Right lobe of liver (tissue), 6 donors: ENCODE data around the gene RAB11FIP3. TPM values are rescaled to one million over a fixed set of nuclear protein-coding genes. Genes with fewer than 3 reads are reported as not detected.

Experiments used
- ATAC-seq, 4 donors: fragments of 200-7000 bp; cut with Tn5 transposase; one replicate each; pipeline ENCODE4 v1.9.1; 2020; ENCODE audit warnings: mild to moderate bottlenecking in 4 of 4, moderate library complexity in 4 of 4
- DNase-seq, 3 donors: peaks; one replicate each; pipeline ENCODE4 v3.0.0-alpha.2; 2020
- H3K27ac ChIP-seq, 3 donors: fragments of 200-600 bp; one replicate each; pipeline ENCODE4 v1.8.0; 2022
- H3K27me3 ChIP-seq, 2 donors: fragments of 200-600 bp; one replicate each; pipeline ENCODE4 v1.8.0; 2022
- H3K36me3 ChIP-seq, 4 donors: fragments of 200-600 bp; sonication (generic) in 1 of 4; one replicate each; pipeline versions ENCODE4 v1.5.1 to v1.8.0; 2017 to 2022; ENCODE audit warnings: control low read depth in 1 of 4
- H3K4me1 ChIP-seq, 4 donors: fragments of 200-600 bp; sonication (generic) in 1 of 4; one replicate each; pipeline versions ENCODE4 v1.5.1 to v1.8.0; 2017 to 2022; ENCODE audit warnings: control low read depth in 1 of 4
- H3K4me3 ChIP-seq, 3 donors: fragments of 200-600 bp; one replicate each; pipeline ENCODE4 v1.8.0; 2022
- H3K9me3 ChIP-seq, 4 donors: fragments of 200-600 bp; sonication (generic) in 1 of 4; one replicate each; pipeline versions ENCODE4 v1.5.1 to v1.8.0; 2017 to 2022; ENCODE audit warnings: control low read depth in 1 of 4
- CTCF ChIP-seq, 4 donors: fragments of 200-600 bp in 3 of 4; fragments of 450-650 bp in 1 of 4; IDR thresholded peaks; one replicate each; pipeline versions ENCODE4 v1.5.1 to v1.8.0; 2016 to 2022; ENCODE audit warnings: antibody characterized with exemption in 4 of 4, mild to moderate bottlenecking in 2 of 4
- POLR2A ChIP-seq: fragments of 450-650 bp; IDR thresholded peaks from one replicate; pipeline ENCODE4 v1.6.1; 2017; ENCODE audit warnings: antibody characterized with exemption, mild to moderate bottlenecking
- WGBS: methylation state at CpG from one replicate; pipeline ENCODE4 v1.1.6; 2018; ENCODE audit warnings: low coverage, low lambda C conversion rate; ENCODE audit not compliant: insufficient coverage; ENCODE audit errors: missing lambda C conversion rate; 5-methylcytosine and 5-hydroxymethylcytosine counted together
- intact Hi-C, 2 donors: fragments of 100-400 bp; cut with DNase I; formaldehyde crosslinking; loops; one replicate each; pipeline versions ENCODE4 v1.11.2 to v1.14.1; 2022
- total RNA-seq, 6 experiments: library from RNA; depleted of rRNA in 2 of 6; stranded (reverse); fragments of >200 nt in 2 of 6; fragmentation: NEBNext Ultra II Directional in 3 of 6; extraction: Animal tissue kit (Norgen Biotek cat#: 25700) in 3 of 6; gene quantifications; one replicate each; pipeline versions ENCODE4 v1.1.0 to v1.2.4, GENCODE V29; 2016 to 2023
- donor health status: DM: no; HTN: yes; CAD: no.
- donor health status: DM: no; HTN: no; CAD: no.
- donor health status: DM: no; HTN: no; CAD: no.
- donor health status: DM: no; HTN: yes; CAD: no.
- donor health status: DM: no; HTN: yes; CAD: no.

RAB11FIP3 gene
- total RNA-seq, 6 experiments from 2014 or later, result 19.5 to 38.3 (median 25.5) TPM

DNA sequence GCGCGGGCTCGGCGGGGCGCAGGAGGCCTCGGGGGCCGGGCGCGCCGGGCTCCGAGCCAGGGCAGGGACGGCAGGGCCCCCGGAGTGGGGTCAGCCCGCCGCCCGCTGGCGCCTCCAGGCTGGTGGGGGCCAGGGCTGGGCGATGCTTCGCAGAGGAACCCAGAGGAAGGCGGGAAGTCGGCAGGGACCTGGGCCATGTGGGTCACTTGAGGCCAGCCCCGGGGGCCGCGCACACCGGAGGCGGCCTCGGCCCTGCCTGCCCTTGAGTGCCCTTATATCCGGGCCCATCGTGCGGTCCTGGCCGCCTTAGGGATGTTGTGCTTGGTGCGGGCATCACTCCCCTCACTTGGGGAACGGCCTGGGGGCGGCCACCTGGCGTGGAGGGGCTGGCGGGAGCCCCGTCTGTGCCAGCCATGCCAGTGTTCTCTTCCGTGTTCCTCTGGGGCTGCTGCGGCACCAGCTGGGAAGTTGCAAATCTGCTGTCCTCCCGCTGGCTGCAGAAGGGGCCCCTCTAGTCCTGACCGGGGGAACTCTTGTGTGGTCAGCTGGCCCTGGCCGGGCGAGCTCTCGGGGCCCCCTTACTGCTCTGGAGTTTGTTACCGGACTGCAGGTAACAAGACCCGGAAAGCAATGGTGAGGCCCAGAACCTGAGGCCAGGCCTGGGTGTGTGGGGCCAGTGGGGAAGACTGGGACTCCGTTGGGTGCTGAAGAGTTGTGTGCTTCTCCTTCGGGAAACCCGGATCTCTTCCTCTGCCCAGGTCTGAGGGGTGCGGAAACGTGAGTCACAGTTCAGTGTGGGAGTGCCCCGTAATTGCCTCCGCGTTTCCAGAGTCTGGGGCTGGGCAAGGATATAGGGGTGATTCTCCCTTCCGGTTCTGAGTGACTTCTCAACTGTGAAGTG, 102.9 kb downstream of the RAB11FIP3 start:
- DNase-seq, result no peak
- Histone ChIP-seq H3K4me1 (peaks cover 0 to 32% (median 15%) of the 10 kb centered on the region in 4 donors), H3K9me3 (no peaks in the 10 kb centered on the region), H3K27me3 (no peaks in the 10 kb centered on the region), H3K36me3 (no peaks in the 10 kb centered on the region), H3K27ac (peak overlapping the region; percentile 21 to 99 (median 65)), H3K4me3 (peak overlapping the region; percentile 75 to 90 (median 79))
- intact Hi-C loops, result no loop called here
- TF ChIP-seq POLR2A (no peak), CTCF (IDR thresholded peaks at IDR 0.05) (no peak)
- WGBS, result 6% methylated on average over 6 of the region's 55 CpGs
- ATAC-seq, result peak in 2 of 4 donors; percentile 2 to 6

GRCh38 chr16:529012-529575, 103.6 kb downstream of the RAB11FIP3 start:
- Histone ChIP-seq H3K27me3 (no peaks in the 10 kb centered on the region), H3K4me1 (peaks cover 0 to 38% (median 17%) of the 10 kb centered on the region in 4 donors), H3K36me3 (no peaks in the 10 kb centered on the region), H3K9me3 (no peaks in the 10 kb centered on the region), H3K27ac (peak overlapping the region in 1 of 3 donors; percentile 65), H3K4me3 (peak overlapping the region; percentile 75 to 90 (median 79))
- WGBS, result 31% methylated on average over 3 of the region's 12 CpGs
- intact Hi-C loops, result no loop called here
- DNase-seq (no peak), ATAC-seq (no peak)
- TF ChIP-seq POLR2A (no peak), CTCF (IDR thresholded peaks at IDR 0.05) (no peak)

GRCh38 chr16:530111-530817, 104.8 kb downstream of the RAB11FIP3 start:
- Histone ChIP-seq H3K27ac (no peak overlapping the region), H3K4me1 (peaks cover 0 to 48% (median 22%) of the 10 kb centered on the region in 4 donors), H3K9me3 (no peaks in the 10 kb centered on the region), H3K4me3 (no peak overlapping the region), H3K36me3 (no peaks in the 10 kb centered on the region), H3K27me3 (no peaks in the 10 kb centered on the region)
- TF ChIP-seq POLR2A (no peak), CTCF (IDR thresholded peaks at IDR 0.05) (no peak)
- DNase-seq (no peak), ATAC-seq (no peak)
- WGBS, result no CpG with 5 or more reads among the region's 23 CpGs
- intact Hi-C loops, result no loop called here

- H3K4me1 ChIP-seq, result peaks cover 0 to 46% (median 21%) of the 10 kb centered on the region in 4 donors
Measured at GRCh38 chr16:531494-532125, 106.2 kb downstream of the RAB11FIP3 start.

More at GRCh38 chr16:531494-532125, 106.2 kb downstream of the RAB11FIP3 start:
- Histone ChIP-seq H3K27me3 (no peaks in the 10 kb centered on the region), H3K36me3 (no peaks in the 10 kb centered on the region), H3K27ac (no peak overlapping the region), H3K9me3 (no peaks in the 10 kb centered on the region), H3K4me3 (no peak overlapping the region)
- TF ChIP-seq CTCF (IDR thresholded peaks at IDR 0.05), result no peak
- no peak for TF ChIP-seq POLR2A
- intact Hi-C loops, result no loop called here
- ATAC-seq (no peak), DNase-seq (no peak)
- 61% methylated on average over 4 of the region's 16 CpGs for WGBS
